GM03348 (cell line): ENCODE data around the gene VWA5B1.
"Not testable (repeated sequence)": the region's sequence is repeated elsewhere in the genome, so short reads cannot be mapped to it uniquely, and the experiment has no call there.

Experiments used
- DNase-seq: peaks from one replicate; pipeline ENCODE4 v3.0.0; 2012; ENCODE audit warnings: low spot score

VWA5B1 gene

GRCh38 chr1:20279509-20279908 lies 11.2 kb upstream of the VWA5B1 start:
- DNase-seq = peak; percentile 68

GRCh38 chr1:20280341-20280740 lies 10.3 kb upstream of the VWA5B1 start:
- no peak for DNase-seq

DNA sequence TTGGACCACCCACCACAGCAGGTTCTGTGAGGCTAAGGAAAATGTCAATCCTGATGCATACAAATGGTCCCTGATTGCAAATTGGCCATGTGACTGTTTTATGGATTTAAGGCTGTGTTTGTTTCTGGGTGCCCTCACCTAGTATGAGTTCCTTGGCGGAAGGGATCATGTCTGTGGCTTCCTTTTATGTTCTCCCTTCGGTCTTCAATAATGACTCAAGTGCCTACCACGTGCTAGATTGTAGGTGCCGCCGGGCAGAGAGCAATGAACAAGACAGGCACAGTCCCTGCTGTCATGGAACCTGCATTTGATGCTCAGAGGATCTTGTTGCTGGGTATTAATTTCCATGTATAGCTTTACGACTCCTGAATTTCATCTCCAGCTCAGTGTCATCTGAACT lies 9.8 kb upstream of the VWA5B1 start:
- no peak for DNase-seq

DNA sequence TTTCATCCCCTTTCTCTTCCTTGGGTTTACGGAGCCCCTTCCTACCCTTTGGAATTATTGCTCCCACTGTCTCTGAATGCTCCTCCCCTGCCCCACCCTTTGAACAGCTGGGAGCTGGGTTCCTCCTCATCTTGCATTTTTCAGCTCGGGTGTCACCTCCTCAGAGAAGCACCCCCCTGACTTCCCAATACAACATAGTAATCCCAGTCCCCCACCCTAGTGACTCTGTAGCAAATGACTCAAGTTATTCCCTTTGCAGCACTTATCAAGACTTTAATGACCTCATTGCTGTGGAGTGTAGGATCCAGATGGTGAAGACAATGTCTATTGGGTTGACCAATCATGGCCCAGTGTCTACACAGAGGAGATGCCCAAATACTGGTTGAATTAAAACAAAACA lies 8.9 kb upstream of the VWA5B1 start:
- peak; percentile 31 for DNase-seq

DNA sequence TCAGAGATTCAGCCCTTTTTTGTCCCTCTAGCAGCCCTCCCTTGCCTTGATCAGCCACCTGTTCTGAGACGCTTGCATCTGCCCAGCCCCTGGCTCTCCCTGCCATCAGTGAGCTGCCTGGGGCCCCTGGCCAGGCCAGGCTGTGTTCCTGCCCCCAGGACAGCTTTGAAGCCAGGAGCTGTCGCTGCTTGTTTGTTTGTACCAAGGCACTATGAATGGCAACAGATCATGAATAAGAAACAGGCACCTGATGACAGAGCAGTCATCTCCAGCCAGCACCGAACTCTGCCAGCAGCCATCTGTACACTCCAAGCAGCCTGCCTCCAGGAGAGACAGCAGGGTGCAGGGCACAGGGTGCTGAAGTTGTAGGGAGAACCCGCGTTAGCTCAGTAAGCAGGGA lies 8.1 kb upstream of the VWA5B1 start:
- no peak for DNase-seq

- DNase-seq = no peak
These were observed 6.6 kb upstream of the VWA5B1 start for GRCh38 chr1:20284046-20284445.

DNA sequence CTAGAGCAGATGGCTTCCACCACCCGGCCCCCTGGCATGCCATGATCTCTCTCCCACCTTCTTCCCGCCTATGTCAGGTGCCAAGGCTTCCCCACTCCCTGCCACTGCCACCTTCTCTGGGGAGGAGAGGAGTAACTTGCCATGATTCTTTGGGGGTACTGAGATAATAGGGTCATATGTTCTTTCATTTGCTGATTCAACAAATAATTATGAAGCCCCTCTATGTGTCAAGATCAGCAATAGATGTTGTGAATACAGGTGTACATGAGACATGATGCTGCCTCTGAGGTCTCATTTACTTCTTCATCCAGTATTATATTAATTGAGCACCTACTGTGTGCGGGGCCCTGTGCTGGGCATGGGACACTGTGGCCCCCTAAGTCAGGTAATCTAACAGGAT lies 6.0 kb upstream of the VWA5B1 start:
- no peak for DNase-seq

GRCh38 chr1:20285510-20285909 lies 5.2 kb upstream of the VWA5B1 start:
- no peak for DNase-seq

DNA sequence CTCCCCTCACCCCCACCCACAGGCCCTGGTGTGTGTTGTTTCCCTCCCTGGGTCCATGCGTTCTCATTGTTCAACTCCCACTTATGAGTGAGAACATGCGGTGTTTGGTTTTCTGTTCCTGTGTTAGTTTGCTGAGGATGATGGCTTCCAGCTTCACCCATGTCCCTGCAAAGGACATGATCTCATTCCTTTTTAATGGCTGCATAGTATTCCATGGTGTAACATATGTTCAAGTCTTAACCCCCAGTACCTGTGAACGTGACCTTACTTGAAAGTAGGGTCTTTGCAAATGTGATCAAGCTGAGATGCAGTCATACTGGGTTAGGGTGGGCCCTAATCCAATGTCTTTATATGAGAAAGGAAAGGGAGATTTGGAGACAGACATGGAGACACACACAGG lies 3.0 kb upstream of the VWA5B1 start:
- not testable (repeated sequence) for DNase-seq

GRCh38 chr1:20291645-20292084 lies 990 bp downstream of the VWA5B1 start:
- peak; percentile 20 for DNase-seq

DNA sequence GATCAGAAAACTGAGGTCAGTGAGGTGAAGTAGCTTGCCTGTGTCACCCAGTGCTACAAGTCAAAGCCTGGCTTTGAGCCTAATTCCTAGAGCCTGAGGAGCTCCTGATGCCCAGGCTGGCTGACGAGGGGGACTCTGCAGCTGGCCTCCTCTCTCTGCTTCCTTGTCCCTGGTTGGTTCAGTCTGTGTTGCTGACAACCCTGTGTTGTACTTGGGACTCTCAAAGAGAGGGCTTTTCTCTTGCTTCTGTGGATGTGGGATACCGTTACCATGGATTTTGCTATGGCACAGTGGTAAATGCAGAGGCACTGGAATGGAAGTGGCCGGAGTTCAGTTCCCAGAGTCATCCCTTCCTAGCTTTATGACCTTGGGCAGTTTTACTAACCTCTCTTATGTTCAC lies 8.0 kb downstream of the VWA5B1 start:
- DNase-seq = no peak

- DNase-seq = no peak
These were observed 10.9 kb downstream of the VWA5B1 start for GRCh38 chr1:20301463-20302107.

DNA sequence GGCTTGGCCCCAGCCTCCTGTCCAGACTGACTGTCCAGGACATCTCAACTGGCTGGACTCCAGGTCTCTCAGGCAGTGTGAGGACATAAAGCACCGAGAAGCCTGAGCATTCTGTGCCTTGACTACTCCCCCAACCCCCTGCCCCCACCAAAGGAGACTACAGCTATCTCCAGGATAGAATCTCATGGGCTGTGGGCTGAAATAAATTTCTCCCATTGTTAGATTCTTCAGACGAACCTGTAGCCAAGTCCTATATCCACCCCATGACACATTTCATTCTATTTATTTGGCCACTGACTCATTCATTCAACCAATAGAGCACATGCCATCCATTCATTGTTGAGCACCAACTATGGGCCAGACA lies 11.4 kb downstream of the VWA5B1 start:
- no peak for DNase-seq

GRCh38 chr1:20307026-20307425 lies 16.4 kb downstream of the VWA5B1 start:
- DNase-seq = no peak

DNA sequence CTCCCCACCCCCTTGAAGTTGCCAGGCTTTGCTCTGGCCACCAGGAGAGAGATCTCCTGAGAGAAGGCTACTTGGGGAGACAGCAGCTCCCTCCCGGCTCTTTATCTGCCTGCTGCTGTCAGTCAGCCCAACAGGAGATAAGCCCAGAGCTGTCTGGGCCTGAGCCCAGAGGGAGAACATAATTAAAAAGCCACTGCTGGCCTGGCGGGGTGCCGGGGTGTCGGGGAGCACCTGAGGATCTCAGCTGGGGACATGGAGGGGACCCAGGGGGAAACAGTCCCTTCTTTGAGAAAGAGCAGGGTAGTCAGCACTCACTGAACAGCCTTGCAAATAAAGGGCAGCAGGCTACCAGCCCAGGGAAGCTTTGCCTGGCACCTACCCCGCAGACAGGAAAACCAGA lies 17.9 kb downstream of the VWA5B1 start:
- DNase-seq = no peak

DNA sequence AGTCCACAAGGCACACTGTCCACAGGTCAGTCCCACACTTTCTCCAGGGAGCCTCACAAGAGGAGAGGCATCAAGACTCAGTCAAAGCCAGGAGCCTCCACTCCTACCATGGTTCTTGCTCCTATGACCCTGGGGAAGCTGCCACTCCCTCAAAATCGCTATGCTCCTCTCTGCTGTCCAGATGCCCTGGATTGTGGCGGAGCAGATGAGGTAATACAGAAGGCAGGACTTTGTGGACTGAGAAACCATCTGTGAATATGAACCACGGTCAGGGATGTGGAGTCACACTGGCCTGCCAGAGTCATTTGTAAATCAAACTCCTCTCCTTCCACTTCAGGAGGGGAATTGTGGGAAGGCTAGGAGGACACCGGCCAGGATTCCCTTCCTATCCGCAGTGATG lies 20.6 kb downstream of the VWA5B1 start:
- DNase-seq = no peak

DNA sequence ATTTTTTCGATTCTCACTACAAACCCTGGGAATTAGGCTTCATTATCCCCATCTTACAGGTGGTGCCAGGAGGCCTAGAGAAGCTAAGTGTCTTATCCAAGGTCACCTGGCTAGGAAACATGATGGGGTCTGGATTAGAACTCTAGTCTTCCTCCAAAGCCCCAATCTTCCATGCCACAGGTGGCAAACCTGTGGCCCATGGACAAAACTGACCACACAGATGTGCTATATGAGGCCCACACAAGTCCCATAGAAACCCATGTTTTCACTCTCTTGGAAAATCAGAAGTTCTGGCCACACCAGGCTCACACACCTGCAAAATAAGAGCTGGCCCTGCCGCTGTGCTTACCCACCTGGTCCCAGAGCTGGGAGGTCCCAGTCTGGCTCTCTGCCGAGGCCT lies 21.6 kb downstream of the VWA5B1 start:
- DNase-seq = no peak

GRCh38 chr1:20312818-20313217 lies 22.1 kb downstream of the VWA5B1 start:
- no peak for DNase-seq

- DNase-seq = no peak
These were observed 26.8 kb downstream of the VWA5B1 start for GRCh38 chr1:20317471-20317870.

GRCh38 chr1:20318521-20318920 lies 27.8 kb downstream of the VWA5B1 start:
- no peak for DNase-seq

DNA sequence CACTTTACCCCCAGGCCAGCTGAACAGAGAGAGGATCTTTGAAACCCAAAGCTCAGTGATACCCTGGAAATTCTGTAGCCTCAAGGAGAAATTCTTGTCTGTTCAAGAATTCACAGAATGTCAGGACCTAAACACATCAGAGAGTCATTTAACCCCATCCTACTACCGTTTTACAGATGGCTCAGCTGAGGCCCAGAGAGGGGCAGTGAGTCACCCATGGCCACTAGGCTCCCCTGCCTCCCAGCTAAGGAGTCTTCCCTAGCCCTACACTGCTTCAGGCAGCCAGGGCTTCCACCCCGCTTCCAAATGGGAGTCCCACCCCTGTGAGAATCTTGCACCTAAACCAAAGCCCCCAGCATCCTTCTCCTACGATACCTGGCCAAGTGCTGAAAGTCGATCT lies 28.3 kb downstream of the VWA5B1 start:
- DNase-seq = no peak

DNA sequence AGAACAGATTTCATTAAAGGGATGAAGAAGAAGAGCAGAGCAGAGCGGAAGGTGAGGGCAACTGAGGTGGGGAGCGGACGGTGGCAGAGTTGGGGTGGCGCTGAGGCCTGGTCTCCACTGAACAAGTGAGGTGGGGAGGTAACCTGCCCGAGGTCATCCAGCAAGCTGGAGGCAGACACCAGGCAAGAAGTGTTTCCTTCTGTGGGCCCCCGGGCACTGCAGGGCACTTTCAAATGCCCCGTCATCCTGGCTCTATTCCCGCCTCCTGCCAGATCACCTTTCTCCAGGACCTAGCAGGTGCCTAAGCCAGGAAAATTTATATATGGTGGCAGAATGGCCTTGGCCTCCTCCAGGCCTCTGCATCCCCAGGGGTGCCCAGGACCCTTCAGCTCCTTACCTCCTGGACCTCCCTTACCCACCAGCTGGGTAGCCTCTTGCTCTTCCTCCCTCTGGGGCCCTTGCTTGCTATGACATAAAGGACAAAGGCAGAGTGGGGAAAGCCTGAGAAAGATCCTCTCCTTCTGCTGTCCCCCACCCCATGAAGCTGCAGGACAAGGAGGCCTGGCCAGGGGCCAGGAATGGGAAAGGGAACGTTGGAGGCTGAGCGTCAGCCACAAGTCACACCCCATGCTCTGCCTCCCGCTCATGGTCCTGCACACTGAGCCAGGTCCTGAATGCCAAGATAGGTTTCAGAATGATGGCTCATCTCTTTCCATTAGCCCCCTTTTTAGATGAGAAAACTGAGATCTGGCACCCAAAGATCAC lies 29.0 kb downstream of the VWA5B1 start:
- no peak for DNase-seq

GRCh38 chr1:20320704-20321103 lies 30.0 kb downstream of the VWA5B1 start:
- no peak for DNase-seq

- DNase-seq = no peak
These were observed 30.9 kb downstream of the VWA5B1 start for GRCh38 chr1:20321573-20321972.
